ENCODE measurements around the gene SPTAN1. TPM values are rescaled to one million over a fixed set of nuclear protein-coding genes. Genes with fewer than 3 reads are reported as not detected.

Gene SPTAN1
- total and polyA plus RNA-seq, 2 experiments from 2014 or later = 108 to 195 TPM

GRCh38 chr9:128633057-128633456, 80.7 kb downstream of the SPTAN1 start (continued):
- no peak for TF ChIP-seq ETS1 (IDR thresholded peaks at IDR 0.05)
- TF ChIP-seq REST (IDR thresholded peaks at IDR 0.05; ENCODE audit: unreplicated experiment) = no peak
- no peak for TF ChIP-seq CREB1 (CRISPR knock-in tag; IDR thresholded peaks at IDR 0.05; ENCODE audit: low read depth)
- TF ChIP-seq EZH2 (IDR thresholded peaks at IDR 0.05; ENCODE audit: low read depth, unreplicated experiment) = no peak
- TF ChIP-seq CTCF (conservative IDR thresholded peaks at IDR 0.05; ENCODE audit: low read depth in 2 of 2) = no peak
- TF ChIP-seq ZNF331 (CRISPR knock-in tag; IDR thresholded peaks at IDR 0.05; ENCODE audit: low read depth) = no peak
- TF ChIP-seq STAT1 (IDR thresholded peaks at IDR 0.05; ENCODE audit: unreplicated experiment) = no peak

GRCh38 chr9:128633601-128634000, 81.2 kb downstream of the SPTAN1 start:
- Histone ChIP-seq H3K27ac (ENCODE audit: low read depth) (no peak overlapping the region), H3K4me3 (no peak overlapping the region), H3K36me3 (ENCODE audit: insufficient read depth) (peaks cover 24% of the 10 kb centered on the region), H4K20me1 (replicated peaks; ENCODE audit: insufficient read depth) (no peaks in the 10 kb centered on the region; the same call in none of the 2 replicates), H3K4me1 (ENCODE audit: insufficient read depth) (0 out of 2 replicates have a peak, but pooled peaks cover 8% of the 10 kb centered on the region), H2AFZ (no peak overlapping the region), H3K9me2 (ENCODE audit: insufficient read depth) (no peaks in the 10 kb centered on the region), H3F3A (replicated peaks; ENCODE audit: low read depth) (no peaks in the 10 kb centered on the region; the same call in 1 of the 2 replicates), H3K27me3 (ENCODE audit: insufficient read depth) (no peaks in the 10 kb centered on the region), H3K4me2 (no peak overlapping the region), H3K79me2 (replicated peaks; ENCODE audit: insufficient read depth) (no peaks in the 10 kb centered on the region)
- H3K4me3 Mint-ChIP-seq = no peak overlapping the region
- ATAC-seq (no peak), DNase-seq (ENCODE audit: low spot score) (no peak)
- peaks cover 6% of the 10 kb centered on the region for H3K4me1 Mint-ChIP-seq
- peaks cover 45% of the 10 kb centered on the region for H3K36me3 Mint-ChIP-seq (ENCODE audit: low read depth)
- H3K27me3 Mint-ChIP-seq (ENCODE audit: insufficient read depth, low read depth, poor library complexity) = peaks cover 19% of the 10 kb centered on the region
- TF ChIP-seq POLR2AphosphoS5 (IDR thresholded peaks at IDR 0.05; ENCODE audit: low read depth) = no peak; the same call in 1 of the 2 replicates
- TF ChIP-seq ETS1 (IDR thresholded peaks at IDR 0.05) = no peak
- no peak for TF ChIP-seq ZNF462 (CRISPR knock-in tag; IDR thresholded peaks at IDR 0.05)
- TF ChIP-seq EZH2phosphoT487 (IDR thresholded peaks at IDR 0.05; ENCODE audit: unreplicated experiment) = no peak
- TF ChIP-seq EZH2 (IDR thresholded peaks at IDR 0.05; ENCODE audit: low read depth, unreplicated experiment) = no peak
- TF ChIP-seq STAT1 (IDR thresholded peaks at IDR 0.05; ENCODE audit: unreplicated experiment) = no peak
- no peak for TF ChIP-seq CREB1 (CRISPR knock-in tag; IDR thresholded peaks at IDR 0.05; ENCODE audit: low read depth)
- H3K27ac Mint-ChIP-seq = no peak overlapping the region; the same call in 1 of the 2 replicates
- H3K9me3 Mint-ChIP-seq = no peaks in the 10 kb centered on the region
